ENCODE data around the gene LIX1L.

LIX1L gene

DNA sequence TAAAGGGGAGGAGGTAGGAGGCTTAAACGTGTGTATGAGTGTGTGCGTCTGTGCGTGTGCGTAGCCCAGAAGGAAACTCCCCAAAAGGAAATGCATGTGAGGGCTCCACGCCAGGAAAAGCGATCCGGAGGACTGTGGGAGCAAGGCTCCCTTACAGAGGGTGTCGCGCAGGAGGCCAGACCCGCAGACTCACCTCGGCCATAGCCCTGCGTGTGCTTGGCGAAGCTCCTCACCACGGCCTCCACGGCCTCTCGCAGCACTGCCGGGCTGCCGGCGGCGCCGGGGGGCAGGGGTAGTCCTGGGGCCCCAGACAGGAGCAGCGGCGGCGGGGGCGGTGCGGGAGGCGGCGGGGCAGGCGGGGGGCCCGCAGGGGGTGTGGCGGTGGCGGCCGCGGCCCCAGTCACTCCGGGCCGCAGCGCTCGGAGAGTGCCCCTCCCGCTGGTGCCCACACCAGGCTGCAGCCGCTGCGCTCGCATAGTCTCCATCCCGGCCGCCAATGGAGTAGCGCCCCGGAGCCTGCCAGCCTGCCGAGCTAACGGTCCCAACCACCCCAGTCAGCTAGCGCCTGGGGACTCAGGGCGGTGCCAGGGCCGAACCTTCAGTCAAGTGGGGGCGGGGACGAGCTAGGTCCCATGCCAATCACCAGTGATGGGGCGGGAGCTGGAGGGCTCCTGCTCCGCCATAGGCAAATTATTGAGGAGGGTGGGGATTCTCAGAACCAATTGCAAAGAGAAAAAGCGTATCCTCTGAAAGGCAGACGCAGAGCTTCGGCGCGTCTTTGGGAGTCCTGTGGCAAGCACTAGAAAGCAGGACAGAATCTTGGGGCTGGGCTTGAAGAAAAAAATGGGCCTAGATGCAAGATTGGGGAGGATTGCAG, at the start of gene LIX1L:
TSS of gene LIX1L (minus strand) at position 575 of the 877 bp plus-strand sequence. CDS start at position 485, 90 bp downstream.
- peak; percentile 97 for DNase-seq

DNA sequence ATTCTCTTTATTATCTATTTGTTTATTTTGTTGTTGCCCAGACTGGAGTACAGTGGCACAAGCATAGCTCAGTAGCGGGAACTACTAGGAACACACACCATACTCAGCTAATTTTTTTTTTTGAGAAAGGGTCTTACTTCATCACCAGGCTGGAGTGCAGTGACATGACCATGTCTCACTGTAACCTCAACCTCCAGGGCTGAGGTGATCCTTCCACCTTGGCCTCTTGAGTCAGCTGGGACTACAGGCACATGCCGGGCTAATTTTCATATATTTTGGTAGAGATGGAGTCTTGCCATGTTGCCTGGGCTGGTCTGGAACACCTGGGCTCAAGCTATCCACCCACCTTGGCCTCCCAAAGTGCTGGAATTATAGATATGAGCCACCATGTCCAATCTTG, 43.9 kb upstream of the LIX1L start:
- no peak for DNase-seq

DNA sequence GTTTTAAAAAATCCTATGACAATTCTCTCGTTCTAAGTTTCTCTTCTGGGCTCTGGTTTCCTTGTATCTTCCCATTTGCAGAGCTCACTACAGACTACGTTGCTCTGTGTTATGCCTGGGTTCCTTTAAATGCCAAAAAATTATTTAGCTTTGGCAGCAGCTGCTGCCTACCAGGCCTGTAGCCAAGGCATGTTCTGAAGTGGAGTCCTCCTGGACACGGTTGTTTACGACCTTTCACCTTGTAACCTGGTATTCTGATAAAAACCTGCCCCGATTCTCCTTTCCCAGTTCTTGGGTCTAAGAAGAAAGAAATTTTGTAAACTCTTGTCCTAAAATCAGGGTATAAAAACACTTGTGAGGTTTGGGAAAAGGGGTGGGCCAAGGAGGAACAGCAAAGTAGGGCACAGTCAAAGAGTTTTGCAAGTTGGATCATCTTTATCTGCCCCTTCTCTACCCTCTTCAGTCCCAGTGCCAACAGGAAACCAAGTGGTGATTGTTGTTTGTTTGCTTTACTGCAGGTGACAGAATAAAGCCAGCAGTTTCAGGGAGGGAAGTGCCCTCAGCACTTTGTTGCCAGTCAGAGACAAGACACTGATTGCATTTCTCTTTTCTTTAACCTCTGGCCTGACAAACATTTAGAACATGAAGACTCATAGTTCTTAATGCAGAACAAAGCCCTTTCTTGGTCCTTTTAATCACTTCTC, 41.7 kb upstream of the LIX1L start:
- DNase-seq = no peak

DNA sequence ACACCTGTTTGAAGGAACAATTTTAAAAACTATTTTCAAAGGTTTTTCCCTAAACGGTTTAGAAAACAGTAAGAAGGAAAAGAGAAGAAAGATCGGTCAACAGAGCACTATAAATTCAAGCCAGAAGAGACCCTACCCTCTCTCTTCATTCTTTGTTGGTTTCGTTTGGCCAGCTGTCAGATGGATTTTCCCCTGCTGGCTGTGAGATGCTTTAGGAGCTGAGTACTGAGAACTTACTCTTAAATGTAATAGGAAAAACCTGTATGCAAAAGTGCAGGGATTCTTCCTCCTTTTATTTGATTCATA, 39.9 kb upstream of the LIX1L start:
- DNase-seq = peak; percentile 4

DNA sequence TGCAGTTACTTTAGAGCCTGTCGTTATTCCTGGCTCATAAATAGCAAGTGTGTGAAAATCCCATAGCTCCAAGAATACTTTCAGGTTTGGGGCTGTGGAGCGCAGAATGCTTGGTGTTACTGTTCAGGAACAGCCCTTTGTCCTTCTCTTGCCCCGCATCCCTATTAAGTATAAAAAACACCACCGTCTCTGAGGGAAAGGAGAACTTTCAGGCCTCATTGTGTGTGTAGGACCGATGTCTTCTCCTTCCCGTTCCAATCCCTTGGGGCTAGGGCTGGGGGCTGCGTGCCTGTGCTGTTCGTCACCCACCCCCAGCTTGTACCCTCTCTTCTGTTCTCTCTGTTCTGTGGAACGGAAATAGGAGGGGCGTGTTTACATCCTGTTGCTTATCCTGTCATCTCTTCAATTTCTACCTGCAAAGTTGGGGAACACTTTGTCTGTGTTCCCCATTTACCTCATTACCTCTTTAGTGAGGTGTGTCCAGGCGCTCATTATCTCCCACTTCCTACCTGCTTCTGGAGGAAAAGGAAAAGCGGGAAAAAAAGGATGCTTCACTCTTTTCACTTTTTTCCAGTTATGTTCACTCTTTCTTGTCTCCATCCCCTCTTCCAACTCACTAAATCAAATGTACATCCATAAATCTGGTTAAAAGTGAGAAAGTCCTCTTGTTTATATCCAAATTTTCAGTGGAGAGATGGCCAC, 39.4 kb upstream of the LIX1L start:
- peak; percentile 3 for DNase-seq

DNA sequence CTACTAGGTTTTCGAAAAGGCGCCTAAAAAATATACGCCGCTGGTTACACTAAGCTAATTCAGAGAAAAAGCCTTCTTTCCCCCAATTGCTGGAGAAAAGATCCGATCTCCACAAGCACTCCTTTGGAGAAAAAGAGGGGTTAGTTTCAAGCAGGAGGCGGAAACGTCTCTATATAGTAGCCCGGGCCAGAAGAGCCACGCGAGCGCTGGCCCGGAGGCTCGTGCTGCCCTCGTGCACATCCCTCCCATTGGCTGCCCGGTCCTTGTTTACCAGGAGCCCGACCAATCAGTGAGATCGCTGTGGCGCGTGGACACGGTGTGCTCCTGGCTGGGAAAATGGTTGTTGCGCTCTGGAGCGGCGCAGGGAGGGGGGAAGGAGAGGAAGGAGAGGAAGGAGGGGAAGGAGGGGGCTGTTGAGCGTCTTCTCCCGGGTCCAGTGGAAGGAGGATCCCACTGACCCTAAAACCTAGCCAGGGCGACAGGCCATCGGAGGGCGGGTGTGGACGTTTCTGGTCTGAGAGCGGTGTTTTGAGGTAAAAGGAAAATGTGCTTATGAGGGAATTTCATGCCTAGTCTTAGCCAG, 38.7 kb upstream of the LIX1L start, which contains the start of gene TXNIP:
TSS of gene TXNIP (minus strand) at position 147 of the 583 bp plus-strand sequence. CDS start 313 bp downstream, outside the sequence.
- DNase-seq = peak; percentile 98

DNA sequence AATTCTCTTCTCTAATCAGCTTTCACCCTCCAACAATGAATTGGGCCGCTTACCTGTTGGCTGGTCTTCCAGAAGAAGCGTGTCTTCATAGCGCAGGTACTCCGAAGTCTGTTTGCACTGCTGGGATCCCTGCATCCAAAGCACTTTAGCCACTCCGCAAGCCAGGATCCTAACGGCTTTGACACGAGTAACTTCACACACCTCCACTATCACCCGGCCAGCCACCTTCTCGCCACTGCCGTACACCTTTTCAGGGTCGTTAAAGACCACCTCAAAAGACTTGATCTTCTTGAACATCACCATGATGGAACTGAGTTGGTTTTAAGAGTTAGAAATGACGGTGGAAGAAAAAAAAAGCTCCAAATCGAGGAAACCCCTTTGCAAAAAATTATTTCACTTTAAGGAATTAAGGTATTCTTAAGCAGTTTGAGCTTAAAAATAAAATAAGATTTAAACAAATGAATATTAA, 38.2 kb upstream of the LIX1L start:
- DNase-seq = no peak

DNA sequence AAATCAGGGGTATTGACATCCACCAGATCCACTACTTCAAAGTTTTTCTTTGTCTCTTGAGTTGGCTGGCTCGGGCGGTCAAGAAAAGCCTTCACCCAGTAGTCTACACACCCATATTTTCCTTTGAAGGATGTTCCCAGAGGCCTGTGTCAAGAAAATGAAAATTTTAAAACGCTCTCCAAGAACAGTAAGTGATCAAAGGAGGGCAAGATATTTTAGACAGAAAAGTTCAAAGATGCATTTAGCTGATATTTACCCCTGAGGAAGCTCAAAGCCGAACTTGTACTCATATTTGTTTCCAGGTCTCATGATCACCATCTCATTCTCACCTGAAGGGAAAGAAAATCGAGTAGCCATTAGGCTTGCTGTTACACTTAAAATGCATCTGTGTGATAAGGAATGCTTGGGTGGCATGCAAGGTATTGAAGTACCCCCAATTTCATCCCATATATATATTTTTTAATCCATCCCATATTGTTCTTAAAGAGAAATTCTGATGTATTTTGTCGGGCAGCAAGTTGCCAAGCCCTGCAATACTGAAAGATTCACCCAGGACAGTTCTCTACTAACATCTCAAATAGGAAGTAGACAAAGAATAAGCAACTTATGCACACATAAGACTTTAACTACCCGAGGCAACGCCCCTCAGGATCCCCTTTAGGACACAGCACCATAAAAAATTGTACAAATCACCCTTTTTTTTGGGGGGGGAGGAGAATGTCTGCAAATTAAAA, 37.5 kb upstream of the LIX1L start:
- no peak for DNase-seq

DNA sequence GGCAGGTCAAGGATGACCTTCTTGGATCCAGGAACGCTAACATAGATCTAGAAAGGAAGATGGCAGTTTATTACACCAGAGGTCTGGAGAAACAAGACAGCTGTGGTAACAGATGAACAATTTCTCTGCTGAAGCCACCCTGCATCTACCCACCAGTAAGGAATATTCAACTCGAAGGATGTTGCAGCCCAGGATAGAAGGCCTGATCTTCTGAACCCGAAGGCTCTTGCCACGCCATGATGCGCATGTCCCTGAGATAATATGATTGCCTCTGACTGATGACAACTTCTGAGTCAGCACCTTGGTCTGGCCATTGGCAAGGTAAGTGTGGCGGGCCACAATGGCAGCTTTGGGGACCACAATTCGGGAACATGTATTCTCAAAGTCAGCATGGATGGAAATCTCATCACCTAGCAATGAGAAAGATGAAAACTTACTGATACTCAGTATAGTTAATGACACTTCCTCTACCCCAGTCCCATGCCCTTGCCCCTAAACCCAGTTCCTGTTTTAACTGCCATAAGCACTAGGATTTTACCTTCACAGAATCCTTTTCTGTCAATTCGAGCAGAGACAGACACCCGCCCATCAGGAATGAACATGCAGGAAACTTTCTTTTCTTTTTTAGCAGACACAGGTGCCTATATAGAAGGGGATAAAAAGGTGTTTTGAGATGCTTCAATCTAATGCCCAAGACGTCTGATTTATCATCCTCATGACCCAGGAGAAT, 36.7 kb upstream of the LIX1L start:
- no peak for DNase-seq

DNA sequence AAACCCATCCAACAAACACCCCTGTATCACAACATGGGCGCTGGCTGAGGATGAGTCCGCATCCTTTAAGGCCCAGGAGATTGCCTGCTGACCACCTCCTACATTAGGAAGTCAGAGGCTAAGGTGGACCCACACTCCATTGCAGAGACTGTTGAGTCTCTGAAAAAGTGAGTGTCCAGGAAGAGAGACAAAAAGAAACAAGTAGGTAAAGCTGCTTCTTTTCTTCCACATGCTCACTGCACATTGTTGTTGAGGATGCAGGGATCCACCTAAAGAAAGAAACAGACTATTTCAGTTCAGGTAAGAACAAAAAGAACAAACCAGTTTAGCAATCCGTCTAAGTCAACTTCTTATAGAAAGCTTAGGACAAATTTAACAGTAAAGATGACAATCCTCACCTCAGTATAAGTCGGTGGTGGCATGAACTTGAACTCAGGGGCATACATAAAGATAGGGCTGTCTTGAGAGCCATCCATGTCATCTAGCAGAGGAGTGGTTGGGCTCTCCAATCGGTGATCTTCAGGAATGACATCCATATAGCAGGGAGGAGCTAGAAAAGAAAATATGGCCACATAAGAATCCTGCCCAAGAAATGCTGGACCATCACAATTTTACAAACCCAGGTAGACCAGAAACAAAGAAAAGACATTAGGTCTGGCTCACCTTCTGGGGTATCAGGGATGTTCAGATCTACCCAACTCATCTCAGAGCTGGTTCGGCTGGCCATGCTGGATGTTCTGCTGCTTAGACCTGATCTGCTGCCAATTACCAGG, 36.0 kb upstream of the LIX1L start:
- no peak for DNase-seq

DNA sequence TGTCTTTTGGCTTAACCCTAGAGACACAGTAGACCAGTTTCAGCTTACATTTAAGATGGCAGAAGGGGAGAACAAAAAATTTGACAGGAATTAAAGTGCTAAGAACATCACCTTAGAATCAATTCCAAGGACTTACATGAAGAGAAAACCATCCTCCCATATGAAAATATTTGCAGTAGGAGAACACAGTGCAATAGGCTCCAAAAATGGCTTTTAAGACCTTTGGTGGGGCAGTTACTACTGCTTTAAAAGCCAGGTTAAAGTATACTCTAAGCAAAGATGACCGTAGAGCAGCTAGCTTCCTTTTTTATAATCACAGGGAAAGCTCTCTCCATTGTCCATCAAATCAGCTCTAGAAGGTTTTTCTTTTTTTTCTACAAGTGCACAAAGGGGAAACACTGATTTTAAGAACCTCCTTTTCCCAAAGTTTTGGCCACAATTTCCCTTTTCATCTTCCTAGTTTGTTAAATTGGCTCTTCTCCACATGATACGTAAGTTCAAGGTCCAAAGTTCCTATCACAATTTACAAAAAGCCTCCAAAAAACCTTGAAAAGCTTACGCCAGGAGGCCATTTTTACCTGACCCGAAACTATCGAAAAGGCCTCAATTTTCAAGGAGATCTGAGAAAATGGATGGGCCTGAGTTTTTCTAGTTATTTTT, 35.3 kb upstream of the LIX1L start:
- DNase-seq = no peak

DNA sequence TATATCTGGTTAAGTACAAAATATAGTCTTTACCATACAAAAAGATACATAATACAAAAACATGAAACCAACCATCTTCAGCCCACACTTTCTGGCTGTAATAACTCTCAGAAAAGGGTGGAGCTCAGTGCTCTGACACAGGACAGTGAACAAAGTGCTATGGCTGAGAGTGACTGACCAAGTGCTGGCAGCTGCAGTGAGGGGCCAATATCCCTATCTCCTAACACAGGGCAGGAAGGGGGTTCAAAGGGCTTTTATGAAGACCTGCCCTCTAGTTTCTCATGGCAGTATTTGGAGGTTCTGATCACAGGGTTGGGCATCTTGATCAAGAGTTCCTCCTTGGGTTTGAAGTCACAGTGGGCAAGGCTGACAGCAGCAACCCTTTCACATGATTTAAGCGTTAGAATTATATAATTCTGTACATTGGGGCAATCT, 34.7 kb upstream of the LIX1L start:
- DNase-seq = no peak

DNA sequence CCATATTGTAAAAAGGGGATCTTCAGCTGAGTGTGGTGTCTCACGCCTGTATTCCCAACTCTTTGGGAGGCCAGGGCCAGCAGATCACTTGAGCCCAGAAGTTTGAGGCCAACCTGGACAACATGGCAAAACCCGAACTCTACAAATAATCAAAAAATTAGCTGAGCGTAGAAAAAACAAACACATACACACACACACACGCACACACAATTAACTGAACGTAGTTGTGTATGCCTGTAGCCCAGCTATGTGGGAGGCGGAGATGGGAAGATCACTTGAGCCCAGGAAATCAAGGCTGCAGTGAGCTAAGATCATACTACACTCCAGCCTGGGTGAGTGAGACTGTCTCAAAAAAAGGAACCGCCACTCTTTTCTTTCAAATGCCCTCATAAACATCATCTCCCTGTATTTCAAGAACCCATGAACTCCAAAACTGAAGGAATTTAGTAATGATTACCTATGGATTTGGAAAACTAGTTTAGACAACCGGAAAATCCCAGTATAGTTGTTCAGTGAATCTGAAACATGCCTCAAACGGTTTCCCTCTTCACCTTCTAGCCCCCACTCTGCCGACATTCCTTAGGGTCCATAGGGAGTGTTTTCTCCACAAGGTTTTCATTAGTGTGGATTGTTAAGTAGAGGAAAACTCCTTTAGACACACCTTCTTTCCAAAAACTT, 34.1 kb upstream of the LIX1L start:
- no peak for DNase-seq

DNA sequence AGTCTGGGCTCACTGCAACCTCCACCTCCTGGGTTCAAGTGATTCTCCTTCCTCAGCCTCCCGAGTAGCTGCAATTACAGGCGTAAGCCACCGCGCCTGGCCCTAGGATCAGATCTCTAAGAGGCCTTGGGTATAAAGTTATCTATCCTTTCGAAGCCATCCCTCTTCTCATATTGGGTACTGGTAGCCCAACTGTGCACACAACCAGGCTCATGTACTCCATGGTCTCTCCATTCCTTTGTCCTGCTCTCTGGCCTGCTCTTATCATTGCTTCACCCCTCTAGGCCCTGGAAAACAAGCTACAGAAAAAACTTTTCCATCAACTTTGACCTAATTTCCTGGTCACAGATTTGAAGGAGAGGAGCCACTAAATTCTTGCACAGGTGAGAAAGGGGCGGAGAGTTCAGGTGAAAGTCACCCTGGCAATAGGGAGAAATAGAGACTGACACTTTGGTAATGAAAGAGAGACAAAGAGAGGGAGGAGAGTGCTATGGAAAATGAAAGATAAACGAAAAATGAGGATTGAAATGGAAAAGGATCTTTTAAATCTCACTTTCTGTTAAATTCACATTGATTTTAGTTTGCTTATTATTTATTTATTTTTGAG, 32.5 kb upstream of the LIX1L start:
- DNase-seq = no peak

DNA sequence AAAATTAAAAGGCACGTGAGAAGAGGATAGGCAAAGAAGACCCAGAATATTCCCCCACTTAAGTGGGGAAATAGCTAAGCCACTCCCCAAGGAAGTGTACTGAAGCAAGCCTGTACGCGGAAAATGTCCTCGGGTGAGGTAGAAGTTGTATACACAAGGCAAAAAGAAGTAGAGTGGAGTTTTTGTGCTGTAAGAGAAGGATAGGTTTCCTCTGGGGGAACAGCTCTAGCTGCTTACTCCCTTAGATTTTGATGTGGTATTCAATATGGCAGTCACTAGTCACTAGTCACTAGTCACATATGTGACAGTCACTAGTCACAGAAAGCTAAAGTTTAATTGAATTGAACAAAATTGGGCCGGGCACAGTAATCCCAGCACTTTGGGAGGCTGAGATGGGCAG, 31.0 kb upstream of the LIX1L start:
- DNase-seq = no peak

DNA sequence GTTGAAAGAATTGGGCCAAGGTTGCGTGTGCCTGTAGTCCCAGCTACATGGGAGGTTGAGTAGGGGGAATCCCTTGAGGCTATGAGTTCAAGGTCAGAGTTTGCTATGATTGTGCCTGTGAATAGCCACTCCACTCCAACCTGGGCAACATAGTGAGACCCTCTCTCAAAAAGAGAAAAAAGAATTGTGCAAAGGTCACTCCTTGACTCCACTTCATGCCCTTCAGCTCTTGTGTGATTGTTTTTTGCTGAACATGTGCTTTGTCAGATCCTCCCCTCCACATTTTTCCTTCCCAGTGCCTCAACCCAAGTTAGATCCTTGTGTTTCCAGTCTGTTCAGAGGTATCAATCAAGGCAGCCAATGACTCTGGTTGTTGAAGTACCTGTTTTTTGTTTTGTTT, 30.1 kb upstream of the LIX1L start:
- no peak for DNase-seq

DNA sequence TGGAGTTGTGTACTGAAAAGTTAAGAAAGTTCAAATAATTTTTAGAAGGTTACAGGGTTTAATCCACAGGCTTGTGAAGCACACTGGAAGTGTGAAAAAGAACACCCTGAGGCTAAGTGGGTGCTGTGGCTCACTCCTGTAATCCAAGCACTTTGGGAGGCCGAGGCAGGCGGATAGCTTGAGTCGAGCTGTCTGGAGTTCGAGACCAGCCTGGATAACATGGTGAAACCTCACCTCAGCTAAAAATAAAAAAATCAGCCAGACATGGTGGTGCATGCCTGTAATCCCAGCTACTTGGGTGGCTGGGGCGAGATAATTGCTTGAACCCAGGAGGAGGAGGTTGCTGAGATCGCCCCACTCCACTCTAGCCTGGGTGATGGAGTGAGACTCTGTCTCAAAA, 28.7 kb upstream of the LIX1L start:
- DNase-seq = no peak

DNA sequence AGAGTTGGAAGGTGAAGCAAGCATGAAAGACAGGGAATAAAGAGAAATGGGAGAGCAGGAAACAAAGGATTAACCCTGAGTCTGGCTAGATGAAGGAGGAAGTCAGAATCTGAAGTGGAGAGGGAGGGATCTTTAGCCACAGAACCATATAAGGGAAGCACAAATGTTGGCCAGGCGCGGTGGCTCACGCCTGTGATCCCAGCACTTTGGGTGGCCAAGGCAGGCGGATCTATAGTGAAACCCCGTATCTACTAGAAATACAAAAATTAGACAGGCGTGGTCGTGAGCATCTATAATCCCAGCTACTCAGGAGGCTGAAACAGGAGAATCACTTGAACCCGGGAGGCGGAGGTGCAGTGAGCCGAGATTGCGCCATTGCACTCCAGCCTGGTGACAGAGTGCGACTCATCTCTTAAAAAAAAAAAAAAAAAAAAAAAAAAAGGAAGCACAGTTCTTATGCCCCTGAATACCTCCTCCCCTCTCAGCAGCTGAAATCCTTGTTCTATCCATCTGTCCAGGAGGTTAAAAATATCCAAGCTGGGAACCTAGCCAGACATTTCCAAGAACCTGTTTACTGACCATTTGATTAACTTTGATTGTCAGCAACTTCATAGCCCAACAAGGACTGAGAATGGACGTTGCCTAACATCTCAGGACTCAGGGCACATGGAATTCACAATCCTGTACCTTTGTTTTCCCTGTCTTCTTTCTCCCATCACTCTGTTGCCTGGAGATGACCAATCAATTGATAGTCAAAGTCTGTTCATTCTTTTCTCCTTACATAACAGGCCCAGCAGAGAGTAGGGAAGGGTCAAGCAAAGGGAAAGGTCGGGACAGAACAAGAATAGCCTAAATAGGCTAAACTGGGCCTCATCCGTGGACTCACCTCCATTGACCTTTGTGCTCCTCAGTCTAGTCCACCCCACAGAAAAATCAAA, 28.0 kb upstream of the LIX1L start:
- peak; percentile 43 for DNase-seq

Data from NCI-H2171 (cell line).